ENCODE results near the gene SLIT3. TPM values are rescaled to one million over a fixed set of nuclear protein-coding genes. Genes with fewer than 3 reads are reported as not detected.

The SLIT3 gene
- total RNA-seq, 2 experiments from 2014 or later: not detected

- H3K27ac ChIP-seq (ENCODE audit: low read depth in 1 of 2, low read length in 2 of 2): no peak overlapping the region
- intact Hi-C loops (cut with DNase I, micrococcal nuclease): no loop called here
- ChIA-PET POLR2A (no interaction called here), CTCF (no interaction called here)
- no peaks in the 10 kb centered on the region for H3K4me1 ChIP-seq (ENCODE audit: insufficient read depth, low read length)
- H3K4me1 Mint-ChIP-seq (ENCODE audit: low read depth): no peaks in the 10 kb centered on the region
- H3K27me3 ChIP-seq (ENCODE audit: control insufficient read depth in 1 of 2, insufficient read depth in 2 of 2, low read length in 2 of 2): peaks cover 0 to 6% of the 10 kb centered on the region in 2 experiments
- H3K4me3 ChIP-seq (ENCODE audit: low read length): no peak overlapping the region
- H3K27me3 Mint-ChIP-seq: peaks cover 46% of the 10 kb centered on the region
- no peaks in the 10 kb centered on the region for H3K36me3 Mint-ChIP-seq (ENCODE audit: low read depth)
- H3K4me3 Mint-ChIP-seq: no peak overlapping the region
- no peak overlapping the region for H3K27ac Mint-ChIP-seq
- DNase-seq: no peak
- TF ChIP-seq CTCF (IDR thresholded peaks at IDR 0.05): no peak
- H3K9me3 Mint-ChIP-seq: no peaks in the 10 kb centered on the region
- H3K36me3 ChIP-seq (ENCODE audit: insufficient read depth, low read length): no peaks in the 10 kb centered on the region
- ATAC-seq (ENCODE audit: poor library complexity): no peak
- no peaks in the 10 kb centered on the region for H3K9me3 ChIP-seq (ENCODE audit: control insufficient read depth in 1 of 2, insufficient read depth in 1 of 2, low read length in 2 of 2)
These were observed 324.5 kb downstream of the SLIT3 start for GRCh38 chr5:168976311-168976970.

- CTCF ChIA-PET: no interaction called here
- Mint-ChIP-seq H3K4me1 (ENCODE audit: low read depth) (no peaks in the 10 kb centered on the region), H3K27me3 (peaks cover 52% of the 10 kb centered on the region), H3K9me3 (no peaks in the 10 kb centered on the region), H3K36me3 (ENCODE audit: low read depth) (no peaks in the 10 kb centered on the region), H3K4me3 (no peak overlapping the region), H3K27ac (no peak overlapping the region)
- Histone ChIP-seq H3K9me3 (ENCODE audit: control insufficient read depth in 1 of 2, insufficient read depth in 1 of 2, low read length in 2 of 2) (no peaks in the 10 kb centered on the region), H3K27me3 (ENCODE audit: control insufficient read depth in 1 of 2, insufficient read depth in 2 of 2, low read length in 2 of 2) (peaks cover 0 to 6% of the 10 kb centered on the region in 2 experiments), H3K27ac (ENCODE audit: low read depth in 1 of 2, low read length in 2 of 2) (no peak overlapping the region), H3K4me1 (ENCODE audit: insufficient read depth, low read length) (no peaks in the 10 kb centered on the region), H3K4me3 (ENCODE audit: low read length) (no peak overlapping the region), H3K36me3 (ENCODE audit: insufficient read depth, low read length) (no peaks in the 10 kb centered on the region)
- intact Hi-C loops (cut with DNase I, micrococcal nuclease): no loop called here
- no peak for TF ChIP-seq CTCF (IDR thresholded peaks at IDR 0.05)
- ATAC-seq (ENCODE audit: poor library complexity): no peak
- no peak for DNase-seq
- POLR2A ChIA-PET: no interaction called here
These were observed 325.6 kb downstream of the SLIT3 start for GRCh38 chr5:168975331-168975730.

GRCh38 chr5:168974082-168974481, 326.9 kb downstream of the SLIT3 start:
- CTCF ChIA-PET: no interaction called here

More at GRCh38 chr5:168974082-168974481, 326.9 kb downstream of the SLIT3 start:
- Histone ChIP-seq H3K27me3 (ENCODE audit: control insufficient read depth in 1 of 2, insufficient read depth in 2 of 2, low read length in 2 of 2) (peaks cover 0 to 6% of the 10 kb centered on the region in 2 experiments), H3K4me1 (ENCODE audit: insufficient read depth, low read length) (no peaks in the 10 kb centered on the region), H3K4me3 (ENCODE audit: low read length) (no peak overlapping the region), H3K9me3 (ENCODE audit: control insufficient read depth in 1 of 2, insufficient read depth in 1 of 2, low read length in 2 of 2) (no peaks in the 10 kb centered on the region), H3K27ac (ENCODE audit: low read depth in 1 of 2, low read length in 2 of 2) (no peak overlapping the region), H3K36me3 (ENCODE audit: insufficient read depth, low read length) (no peaks in the 10 kb centered on the region)
- POLR2A ChIA-PET: no interaction called here
- Mint-ChIP-seq H3K4me1 (ENCODE audit: low read depth) (no peaks in the 10 kb centered on the region), H3K4me3 (no peak overlapping the region), H3K27me3 (peaks cover 52% of the 10 kb centered on the region), H3K36me3 (ENCODE audit: low read depth) (no peaks in the 10 kb centered on the region), H3K27ac (no peak overlapping the region), H3K9me3 (no peaks in the 10 kb centered on the region)
- ATAC-seq (ENCODE audit: poor library complexity): no peak
- no peak for DNase-seq
- intact Hi-C loops (cut with DNase I, micrococcal nuclease): no loop called here
- TF ChIP-seq CTCF (IDR thresholded peaks at IDR 0.05): no peak
